Osteoblast (primary cell): ENCODE data around the gene RASSF4. TPM values are rescaled to one million over a fixed set of nuclear protein-coding genes. Genes with fewer than 3 reads are reported as not detected.

ENCODE experiments used
- DNase-seq: peaks from one replicate; pipeline ENCODE4 v3.0.0; 2011; ENCODE audit warnings: low spot score, mixed read lengths; ENCODE audit not compliant: insufficient read length; ENCODE audit errors: missing footprints
- H2AFZ ChIP-seq: 2 replicates; pipeline ENCODE4 v1.6.0; 2011; ENCODE audit warnings: mild to moderate bottlenecking, low read length
- H3K27ac ChIP-seq: 2 replicates; pipeline ENCODE4 v1.5.1; 2011; ENCODE audit warnings: mild to moderate bottlenecking, low read depth, low read length, moderate library complexity
- H3K27me3 ChIP-seq: 2 replicates; pipeline ENCODE4 v1.6.0; 2012; ENCODE audit warnings: mild to moderate bottlenecking, control low read depth, inconsistent platforms, low read length, moderate library complexity; ENCODE audit not compliant: insufficient read depth
- H3K36me3 ChIP-seq: 2 replicates; pipeline ENCODE4 v1.5.1; 2011; ENCODE audit warnings: mild to moderate bottlenecking, low read length, control low read depth, moderate library complexity; ENCODE audit not compliant: insufficient read depth
- H3K4me1 ChIP-seq: 2 replicates; pipeline ENCODE4 v1.5.1; 2011; ENCODE audit warnings: mild to moderate bottlenecking, low read length, control low read depth, moderate library complexity; ENCODE audit not compliant: insufficient read depth
- H3K4me2 ChIP-seq: 2 replicates; pipeline ENCODE4 v1.6.0; 2011; ENCODE audit warnings: mild to moderate bottlenecking, low read length; ENCODE audit not compliant: insufficient read depth
- H3K4me3 ChIP-seq: fragments of 200-600 bp; sonication (generic); 3 replicates; pipeline ENCODE4 v1.5.1; 2012; ENCODE audit warnings: mild to moderate bottlenecking, low read length, inconsistent platforms; ENCODE audit not compliant: insufficient read depth
- H3K79me2 ChIP-seq: 2 replicates; pipeline ENCODE4 v1.6.0; 2012; ENCODE audit warnings: mild to moderate bottlenecking, low read length, control low read depth, inconsistent platforms; ENCODE audit not compliant: insufficient read depth
- H3K9me3 ChIP-seq: 2 replicates; pipeline ENCODE4 v1.5.1; 2011; ENCODE audit warnings: low read depth, low read length, control low read depth
- H4K20me1 ChIP-seq: 2 replicates; pipeline ENCODE4 v1.6.0; 2012; ENCODE audit warnings: mild to moderate bottlenecking, low read length, control low read depth; ENCODE audit not compliant: insufficient read depth
- CTCF ChIP-seq: IDR thresholded peaks from 2 replicates; pipeline ENCODE4 v1.5.1; 2011; ENCODE audit warnings: mild to moderate bottlenecking, low read depth, low read length, moderate library complexity; ENCODE audit errors: extremely low read depth
- total RNA-seq: library from RNA; depleted of rRNA; stranded (reverse); fragments of >200 nt; gene quantifications from 2 replicates; pipeline ENCODE4 v1.2.3, GENCODE V29; 2012

RASSF4 gene
- total RNA-seq, 1 donor, result 4.0 TPM

GRCh38 chr10:44926751-44927351, 32.8 kb upstream of the RASSF4 start:
- peaks cover 2% of the 10 kb centered on the region for H3K4me1 ChIP-seq
- no peaks in the 10 kb centered on the region for H4K20me1 ChIP-seq
- no peak for TF ChIP-seq CTCF
- no peaks in the 10 kb centered on the region for H3K79me2 ChIP-seq
- H3K9me3 ChIP-seq, result no peaks in the 10 kb centered on the region
- H2AFZ ChIP-seq, result no peak overlapping the region
- H3K27ac ChIP-seq, result no peak overlapping the region
- no peaks in the 10 kb centered on the region for H3K36me3 ChIP-seq
- no peak overlapping the region for H3K4me3 ChIP-seq
- DNase-seq, result no peak
- H3K4me2 ChIP-seq, result no peak overlapping the region
- H3K27me3 ChIP-seq, result peaks cover 3% of the 10 kb centered on the region

GRCh38 chr10:44927352-44927751, 32.2 kb upstream of the RASSF4 start:
- H3K27me3 ChIP-seq, result peaks cover 3% of the 10 kb centered on the region
- H3K9me3 ChIP-seq, result no peaks in the 10 kb centered on the region
- no peak overlapping the region for H2AFZ ChIP-seq
- no peak overlapping the region for H3K27ac ChIP-seq
- no peaks in the 10 kb centered on the region for H4K20me1 ChIP-seq
- no peak overlapping the region for H3K4me2 ChIP-seq
- DNase-seq, result no peak
- no peaks in the 10 kb centered on the region for H3K79me2 ChIP-seq
- TF ChIP-seq CTCF, result no peak
- no peaks in the 10 kb centered on the region for H3K36me3 ChIP-seq
- H3K4me3 ChIP-seq, result no peak overlapping the region
- H3K4me1 ChIP-seq, result peaks cover 2% of the 10 kb centered on the region

- Histone ChIP-seq H3K9me3 (no peaks in the 10 kb centered on the region), H3K4me2 (no peak overlapping the region), H2AFZ (no peak overlapping the region), H3K79me2 (no peaks in the 10 kb centered on the region), H3K4me3 (no peak overlapping the region), H3K27me3 (peaks cover 3% of the 10 kb centered on the region), H4K20me1 (no peaks in the 10 kb centered on the region), H3K36me3 (no peaks in the 10 kb centered on the region), H3K4me1 (peaks cover 2% of the 10 kb centered on the region), H3K27ac (no peak overlapping the region)
- no peak for TF ChIP-seq CTCF
- peak; percentile 46 for DNase-seq
These were observed 31.1 kb upstream of the RASSF4 start for GRCh38 chr10:44928462-44928861.

- Histone ChIP-seq H3K9me3 (no peaks in the 10 kb centered on the region), H3K4me2 (no peak overlapping the region), H4K20me1 (no peaks in the 10 kb centered on the region), H3K36me3 (no peaks in the 10 kb centered on the region), H3K27ac (no peak overlapping the region), H3K79me2 (no peaks in the 10 kb centered on the region), H3K27me3 (no peaks in the 10 kb centered on the region), H3K4me3 (no peak overlapping the region), H3K4me1 (peaks cover 6% of the 10 kb centered on the region), H2AFZ (no peak overlapping the region)
- DNase-seq, result peak; percentile 25
- TF ChIP-seq CTCF, result no peak
These were observed 30.0 kb upstream of the RASSF4 start for GRCh38 chr10:44929356-44930255.
